Stomach (tissue), 9 donors: ENCODE data around the gene SPARC. TPM values are rescaled to one million over a fixed set of nuclear protein-coding genes. Genes with fewer than 3 reads are reported as not detected.
A peak's percentile ranks its signal among the peaks of the same experiment; 100 is the strongest.

ENCODE experiments used
- DNase-seq, 2 donors: peaks; one replicate each; pipeline versions ENCODE4 v3.0.0 to v3.0.0-alpha.2; 2013 to 2019
- H3K27ac ChIP-seq, 5 donors: fragments of 200-600 bp in 4 of 5; sonication (generic) in 4 of 5; one replicate each; pipeline ENCODE4 v1.5.1; 2013 to 2019; ENCODE audit warnings: mild to moderate bottlenecking in 1 of 5, moderate library complexity in 1 of 5
- H3K27me3 ChIP-seq, 3 donors: fragments of 200-600 bp; sonication (generic); one replicate each; pipeline ENCODE4 v1.5.1; 2017 to 2019; ENCODE audit warnings: mixed run types in 1 of 3
- H3K36me3 ChIP-seq, 4 donors: fragments of 200-600 bp; sonication (generic); 1 replicate in 3 of 4; 2 replicates in 1 of 4; pipeline ENCODE4 v1.5.1; 2016 to 2019
- H3K4me1 ChIP-seq, 4 donors: fragments of 200-600 bp; sonication (generic); one replicate each; pipeline ENCODE4 v1.5.1; 2016 to 2019
- H3K4me3 ChIP-seq, 4 donors: fragments of 200-600 bp; sonication (generic) in 3 of 4; one replicate each; pipeline ENCODE4 v1.5.1; 2016 to 2019; ENCODE audit warnings: mild to moderate bottlenecking in 1 of 4
- H3K9me3 ChIP-seq, 4 donors: fragments of 200-600 bp; sonication (generic); one replicate each; pipeline ENCODE4 v1.5.1; 2016 to 2019
- EP300 ChIP-seq: sonication (generic); formaldehyde crosslinking; IDR thresholded peaks from one replicate; pipeline ENCODE4 v1.6.1; 2017; ENCODE audit warnings: antibody characterized with exemption
- POLR2A ChIP-seq, 4 donors: fragments of 450-650 bp; IDR thresholded peaks; one replicate each; pipeline ENCODE4 v1.6.1; 2016; ENCODE audit warnings: antibody characterized with exemption in 4 of 4, control low read depth in 2 of 4, mild to moderate bottlenecking in 1 of 4, moderate library complexity in 1 of 4
- POLR2AphosphoS5 ChIP-seq, 3 donors: sonication (generic); formaldehyde crosslinking; IDR thresholded peaks; one replicate each; pipeline ENCODE4 v1.6.1; 2016; ENCODE audit warnings: antibody characterized with exemption in 3 of 3
- WGBS, 5 donors: extraction: QIAGEN DNeasy Blood & Tissue Kit in 3 of 5; methylation state at CpG; one replicate each; pipeline versions ENCODE4 v1.1.5 to v1.1.7; 2013 to 2018; 5-methylcytosine and 5-hydroxymethylcytosine counted together
- intact Hi-C: fragments of 100-400 bp; cut with DNase I; formaldehyde crosslinking; loops from one replicate; pipeline ENCODE4 v1.15.1; 2023; ENCODE audit warnings: low total_unique reads
- polyA plus RNA-seq, 3 donors: library from polyadenylated mRNA; stranded (reverse); fragments of 200-250 nt; gene quantifications; one replicate each; pipeline ENCODE4 v1.2.3, GENCODE V29; 2013
- total RNA-seq, 5 donors: library from RNA; depleted of rRNA; stranded (reverse); fragments of >200 nt; gene quantifications; one replicate each; pipeline versions ENCODE4 v1.1.0 to v1.2.3, GENCODE V29; 2014 to 2016
- TF ChIP-seq, protein P1 (sequence below), 7 experiments: fragments of 450-650 bp in 4 of 7; fragments of 200-600 bp in 3 of 7; sonication (generic) in 3 of 7; IDR thresholded peaks; one replicate each; pipeline ENCODE4 v1.5.1; 2016 to 2019; ENCODE audit warnings: antibody characterized with exemption in 7 of 7, control low read depth in 2 of 7, mild to moderate bottlenecking in 1 of 7
- donor health status: healthy with polysubstance abuse.
- donor health status: Bipolar disorder and iron deficiency.
- donor health status: healthy.

SPARC gene
- total and polyA plus RNA-seq, 8 donors = 36.2 to 1,348 (median 94.7) TPM

DNA sequence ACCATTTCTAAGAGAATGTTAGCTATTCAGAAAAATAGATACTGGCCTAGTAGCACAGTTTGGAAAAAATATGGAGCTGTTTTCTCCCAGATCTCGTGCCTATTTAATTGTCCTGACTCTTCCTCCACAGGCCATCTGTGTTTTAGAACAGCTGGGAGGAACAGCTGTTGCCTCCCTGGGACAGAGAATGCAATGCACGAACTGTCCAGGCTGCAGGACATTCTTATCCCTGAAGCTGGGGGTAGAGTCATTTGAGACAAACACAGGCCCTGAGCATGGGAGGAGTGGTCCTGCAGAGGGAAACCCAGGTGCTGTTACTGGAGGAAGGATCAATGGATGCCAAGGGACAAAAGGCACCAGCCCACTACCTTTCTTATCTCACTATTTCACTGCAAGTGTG, 20.9 kb upstream of the SPARC start:
- TF ChIP-seq POLR2AphosphoS5 (IDR thresholded peaks at IDR 0.05) = no peak
- no peak for TF ChIP-seq POLR2A (IDR thresholded peaks at IDR 0.05)
- TF ChIP-seq, protein P1, sequence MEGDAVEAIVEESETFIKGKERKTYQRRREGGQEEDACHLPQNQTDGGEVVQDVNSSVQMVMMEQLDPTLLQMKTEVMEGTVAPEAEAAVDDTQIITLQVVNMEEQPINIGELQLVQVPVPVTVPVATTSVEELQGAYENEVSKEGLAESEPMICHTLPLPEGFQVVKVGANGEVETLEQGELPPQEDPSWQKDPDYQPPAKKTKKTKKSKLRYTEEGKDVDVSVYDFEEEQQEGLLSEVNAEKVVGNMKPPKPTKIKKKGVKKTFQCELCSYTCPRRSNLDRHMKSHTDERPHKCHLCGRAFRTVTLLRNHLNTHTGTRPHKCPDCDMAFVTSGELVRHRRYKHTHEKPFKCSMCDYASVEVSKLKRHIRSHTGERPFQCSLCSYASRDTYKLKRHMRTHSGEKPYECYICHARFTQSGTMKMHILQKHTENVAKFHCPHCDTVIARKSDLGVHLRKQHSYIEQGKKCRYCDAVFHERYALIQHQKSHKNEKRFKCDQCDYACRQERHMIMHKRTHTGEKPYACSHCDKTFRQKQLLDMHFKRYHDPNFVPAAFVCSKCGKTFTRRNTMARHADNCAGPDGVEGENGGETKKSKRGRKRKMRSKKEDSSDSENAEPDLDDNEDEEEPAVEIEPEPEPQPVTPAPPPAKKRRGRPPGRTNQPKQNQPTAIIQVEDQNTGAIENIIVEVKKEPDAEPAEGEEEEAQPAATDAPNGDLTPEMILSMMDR (IDR thresholded peaks at IDR 0.05) = no peak
- TF ChIP-seq EP300 = no peak
- Histone ChIP-seq H3K9me3 (no peaks in the 10 kb centered on the region), H3K27me3 (no peaks in the 10 kb centered on the region), H3K4me3 (no peak overlapping the region), H3K27ac (no peak overlapping the region), H3K36me3 (no peaks in the 10 kb centered on the region), H3K4me1 (no peaks in the 10 kb centered on the region)
- 47 to 69% (median 54%) methylated on average over 2 of the region's 2 CpGs for WGBS, 5 donors
- intact Hi-C loops = no loop called here
- peak in 1 of 2 donors; percentile 61 for DNase-seq

DNA sequence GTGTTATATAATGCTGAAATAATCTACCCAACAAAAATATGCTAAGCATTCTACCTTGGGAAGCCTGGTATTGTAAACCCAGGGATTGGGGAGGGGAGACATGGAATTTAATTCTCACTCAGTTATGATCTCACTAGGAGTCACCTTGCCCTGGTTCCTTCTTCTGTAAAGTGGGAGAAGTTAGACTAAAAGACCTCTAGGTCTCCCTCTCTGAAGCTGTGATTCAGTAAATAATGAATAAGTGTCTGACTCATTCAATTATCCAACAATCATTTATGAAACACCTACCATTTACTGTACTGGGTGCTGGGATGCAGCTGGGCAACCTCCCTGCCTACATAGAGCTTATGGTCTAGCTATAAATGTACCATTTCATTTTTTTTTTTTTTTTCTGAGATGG, 20.2 kb upstream of the SPARC start:
- Histone ChIP-seq H3K27ac (no peak overlapping the region), H3K27me3 (no peaks in the 10 kb centered on the region), H3K4me3 (no peak overlapping the region), H3K36me3 (no peaks in the 10 kb centered on the region), H3K9me3 (no peaks in the 10 kb centered on the region), H3K4me1 (no peaks in the 10 kb centered on the region)
- DNase-seq = no peak
- TF ChIP-seq EP300 (no peak), POLR2AphosphoS5 (IDR thresholded peaks at IDR 0.05) (no peak), POLR2A (IDR thresholded peaks at IDR 0.05) (no peak)
- TF ChIP-seq, protein P1 (IDR thresholded peaks at IDR 0.05) = no peak
- intact Hi-C loops = no loop called here

DNA sequence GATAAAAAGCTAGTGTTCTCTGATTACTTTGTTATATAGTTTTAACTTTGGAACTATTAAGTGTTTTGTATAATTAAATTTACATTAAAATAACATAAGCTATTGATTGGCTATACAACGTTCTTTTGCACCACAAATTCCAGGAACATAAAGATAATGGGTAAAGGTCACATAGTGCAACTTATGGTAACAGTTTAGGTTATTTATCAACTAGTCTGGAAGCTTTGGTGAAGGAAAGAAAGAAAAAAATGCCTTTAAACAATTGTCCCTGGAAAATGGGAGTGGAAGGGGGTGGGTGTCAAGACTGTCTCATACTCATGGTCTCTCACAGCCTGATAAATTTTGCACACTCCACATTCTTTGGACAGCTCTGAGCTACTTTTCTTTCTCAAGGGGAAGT, 17.1 kb upstream of the SPARC start:
- Histone ChIP-seq H3K4me3 (no peak overlapping the region), H3K27ac (no peak overlapping the region), H3K4me1 (peaks cover 1 to 11% (median 6%) of the 10 kb centered on the region in 4 donors), H3K36me3 (no peaks in the 10 kb centered on the region), H3K9me3 (no peaks in the 10 kb centered on the region), H3K27me3 (no peaks in the 10 kb centered on the region)
- intact Hi-C loops = no loop called here
- TF ChIP-seq EP300 (no peak), POLR2AphosphoS5 (IDR thresholded peaks at IDR 0.05) (no peak), POLR2A (IDR thresholded peaks at IDR 0.05) (no peak)
- TF ChIP-seq, protein P1 (IDR thresholded peaks at IDR 0.05) = no peak
- WGBS, 5 donors = 24 to 54% (median 37%) methylated on average over 1 of the region's 1 CpG
- DNase-seq = no peak

DNA sequence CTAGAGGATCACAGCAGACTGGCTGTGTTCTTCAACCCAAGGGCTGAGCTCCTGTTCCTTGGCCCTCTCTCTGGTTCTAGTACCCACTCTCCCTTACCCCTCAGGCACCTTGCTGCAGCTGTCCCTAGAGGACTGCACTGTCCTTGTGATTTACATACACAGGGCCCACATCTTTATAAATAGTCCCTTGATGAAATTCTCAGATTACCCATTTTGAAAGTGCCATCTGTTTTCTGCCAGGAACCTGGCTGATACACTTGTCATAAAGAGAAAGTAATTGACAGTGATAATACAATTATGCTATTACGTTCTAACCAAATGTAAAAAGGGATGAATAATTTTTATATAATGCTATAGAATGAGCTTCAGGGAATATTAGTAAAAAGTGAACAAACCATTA, 16.5 kb upstream of the SPARC start:
- Histone ChIP-seq H3K27me3 (no peaks in the 10 kb centered on the region), H3K4me1 (peaks cover 3 to 13% (median 8%) of the 10 kb centered on the region in 4 donors), H3K27ac (no peak overlapping the region), H3K4me3 (no peak overlapping the region), H3K9me3 (no peaks in the 10 kb centered on the region), H3K36me3 (no peaks in the 10 kb centered on the region)
- WGBS, 5 donors = 72 to 88% (median 79%) methylated on average over 1 of the region's 1 CpG
- intact Hi-C loops = no loop called here
- TF ChIP-seq POLR2AphosphoS5 (IDR thresholded peaks at IDR 0.05) (no peak), POLR2A (IDR thresholded peaks at IDR 0.05) (no peak), EP300 (no peak)
- TF ChIP-seq, protein P1 (IDR thresholded peaks at IDR 0.05) = no peak
- no peak for DNase-seq
